Epithelial cell of esophagus (primary cell): ENCODE measurements around the gene AGER.

ENCODE experiments used
- DNase-seq: peaks from one replicate; pipeline ENCODE4 v3.0.0; 2010; ENCODE audit warnings: low read depth
- H3K4me3 ChIP-seq: 2 replicates; pipeline ENCODE4 v1.5.1; 2011; ENCODE audit warnings: mild to moderate bottlenecking, low read length, control low read depth
- CTCF ChIP-seq: IDR thresholded peaks from 2 replicates; pipeline ENCODE4 v1.5.1; 2011; ENCODE audit warnings: low read depth, mild to moderate bottlenecking, low read length, control low read depth, inconsistent platforms; ENCODE audit not compliant: insufficient read depth; ENCODE audit errors: missing control alignments

Gene AGER

GRCh38 chr6:32173051-32173727 lies 10.9 kb downstream of the AGER start:
- DNase-seq: no peak
- H3K4me3 ChIP-seq: no peak overlapping the region
- TF ChIP-seq CTCF: no peak

DNA sequence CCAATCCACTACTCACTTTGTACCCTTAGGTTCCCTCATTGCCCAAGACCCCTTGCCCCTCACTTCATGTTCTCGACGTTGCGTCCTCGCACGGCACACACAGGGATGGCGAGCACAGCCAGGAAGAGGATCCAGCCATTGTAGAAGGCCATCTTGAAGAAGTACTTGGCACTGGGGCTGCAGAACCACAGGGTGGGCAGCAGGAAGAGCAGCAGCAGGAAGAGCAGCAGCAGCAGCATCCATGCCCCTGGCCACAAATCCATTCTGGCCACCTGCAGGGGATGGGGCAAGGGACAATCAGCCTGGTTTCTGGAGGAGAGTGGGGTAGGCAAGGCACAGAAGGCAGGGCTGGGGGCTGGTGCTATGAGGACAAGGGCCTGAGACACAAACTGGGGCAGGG lies 12.8 kb downstream of the AGER start:
- DNase-seq: no peak
- no peak for TF ChIP-seq CTCF
- H3K4me3 ChIP-seq: no peak overlapping the region

GRCh38 chr6:32170294-32170693 lies 13.8 kb downstream of the AGER start:
- no peak for TF ChIP-seq CTCF
- DNase-seq: no peak
- H3K4me3 ChIP-seq: no peak overlapping the region

DNA sequence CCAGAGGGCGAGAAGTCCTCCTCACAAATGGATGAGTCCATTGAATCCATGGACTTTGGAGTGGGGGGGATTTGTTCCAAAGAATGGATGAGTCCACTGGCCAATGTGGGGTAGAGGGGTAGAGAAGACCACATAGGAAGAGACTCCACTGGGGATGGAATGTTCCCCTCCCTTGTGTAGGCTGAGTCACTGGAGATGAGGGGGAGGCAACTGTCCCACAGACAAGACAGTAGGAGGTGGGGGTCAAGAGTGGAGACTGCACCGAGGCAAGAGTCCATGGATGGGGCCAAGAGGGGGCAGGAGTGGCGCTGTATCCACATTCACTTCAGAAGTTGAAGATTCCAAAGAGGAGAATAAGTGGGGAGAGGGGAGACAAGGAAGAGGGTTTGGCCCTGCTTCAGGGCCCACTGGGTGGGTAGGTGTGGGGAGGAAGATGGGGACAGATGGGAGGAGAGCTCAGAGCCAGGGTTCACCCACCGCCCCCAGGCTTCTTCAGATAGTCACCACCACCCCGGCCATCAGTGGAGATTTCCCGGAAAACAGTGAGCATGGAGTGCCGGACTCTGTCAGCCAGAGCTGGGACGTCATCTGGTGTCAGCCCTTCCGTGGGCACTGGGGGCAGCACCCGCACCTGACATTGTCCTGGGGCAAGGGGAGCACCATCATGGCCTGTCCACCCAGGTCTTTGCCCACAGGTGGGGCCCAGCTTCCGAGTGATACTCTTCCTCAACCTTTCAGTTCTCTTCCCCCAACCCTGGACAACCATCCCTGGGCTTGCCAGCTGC lies 15.1 kb downstream of the AGER start:
- TF ChIP-seq CTCF: no peak
- no peak for DNase-seq
- H3K4me3 ChIP-seq: no peak overlapping the region

GRCh38 chr6:32168350-32168749 lies 15.7 kb downstream of the AGER start:
- TF ChIP-seq CTCF: no peak
- DNase-seq: no peak
- no peak overlapping the region for H3K4me3 ChIP-seq

- H3K4me3 ChIP-seq: no peak overlapping the region
- no peak for DNase-seq
- no peak for TF ChIP-seq CTCF
Measured at GRCh38 chr6:32167761-32168262, 16.2 kb downstream of the AGER start.

- no peak overlapping the region for H3K4me3 ChIP-seq
- no peak for DNase-seq
- no peak for TF ChIP-seq CTCF
Measured at GRCh38 chr6:32167154-32167760, 16.8 kb downstream of the AGER start.
